Kidney (tissue), 14 donors: ENCODE data around the gene HMGXB3. TPM values are rescaled to one million over a fixed set of nuclear protein-coding genes. Genes with fewer than 3 reads are reported as not detected.

Experiments used
- DNase-seq, 5 donors: peaks; one replicate each; pipeline ENCODE4 v3.0.0-alpha.2; 2013 to 2020
- FAIRE-seq: peaks from 2 replicates; lab custom pipeline; 2012; peaks lifted over from hg19 to GRCh38; lab: Jason Lieb, UNC
- H3K27ac ChIP-seq, 2 donors: one replicate each; pipeline ENCODE4 v1.7.0; 2013; ENCODE audit warnings: low read depth in 2 of 2, low read length in 2 of 2, inconsistent platforms in 1 of 2
- H3K27me3 ChIP-seq: one replicate; pipeline ENCODE4 v1.7.1; 2013; ENCODE audit warnings: low read length, inconsistent platforms; ENCODE audit not compliant: control insufficient read depth, insufficient read depth
- H3K36me3 ChIP-seq, 3 donors: one replicate each; pipeline versions ENCODE4 v1.7.0 to v1.7.1; 2013; ENCODE audit warnings: low read length in 3 of 3, control low read depth in 1 of 3, inconsistent platforms in 1 of 3; ENCODE audit not compliant: insufficient read depth in 3 of 3, control insufficient read depth in 2 of 3
- H3K4me1 ChIP-seq, 3 donors: one replicate each; pipeline versions ENCODE4 v1.7.0 to v1.7.1; 2013; ENCODE audit warnings: low read length in 3 of 3, inconsistent platforms in 1 of 3, low read depth in 1 of 3; ENCODE audit not compliant: control insufficient read depth in 2 of 3, insufficient read depth in 2 of 3
- H3K4me3 ChIP-seq, 3 donors: one replicate each; pipeline versions ENCODE4 v1.7.0 to v1.8.1; 2013; ENCODE audit warnings: low read length in 3 of 3, control low read depth in 1 of 3, inconsistent platforms in 1 of 3
- H3K9ac ChIP-seq, 3 donors: one replicate each; pipeline versions ENCODE4 v1.7.0 to v1.7.1; 2013; ENCODE audit warnings: low read length in 3 of 3, control low read depth in 1 of 3, inconsistent platforms in 1 of 3
- H3K9me3 ChIP-seq, 3 donors: one replicate each; pipeline versions ENCODE4 v1.7.0 to v1.7.1; 2013; ENCODE audit warnings: low read length in 3 of 3, control low read depth in 1 of 3, inconsistent platforms in 1 of 3; ENCODE audit not compliant: control insufficient read depth in 2 of 3, insufficient read depth in 1 of 3
- CTCF ChIP-seq: IDR thresholded peaks from 3 replicates; pipeline ENCODE4 v1.5.1; 2012; ENCODE audit warnings: mild to moderate bottlenecking, moderate library complexity, borderline replicate concordance; ENCODE audit not compliant: insufficient read depth; ENCODE audit errors: extremely low read depth
- intact Hi-C: fragments of 100-400 bp; cut with DNase I; formaldehyde crosslinking; loops from one replicate; pipeline ENCODE4 v1.11.1; 2022
- polyA plus RNA-seq: library from polyadenylated mRNA; stranded (reverse); fragments of 350-450 nt; fragmentation: Illumina TruSeq; extraction: RNeasy Lipid Tissue Mini Kit (QIAGEN cat#74804); gene quantifications from one replicate; pipeline ENCODE4 v1.2.3, GENCODE V29; 2014; ENCODE audit warnings: low read depth, low replicate concordance; ENCODE audit not compliant: insufficient read depth
- total RNA-seq: library from RNA; stranded (reverse); fragmentation: NEBNext Ultra II Directional; extraction: Animal tissue kit (Norgen Biotek cat#: 25700); gene quantifications from one replicate; pipeline ENCODE4 v1.2.1, GENCODE V29; 2021
- donor health status: control.
- donor health status: control.
- donor health status: control.
- donor health status: control.
- donor health status: control.
- donor health status: DM: yes; HTN: yes; CAD: no.
- donor health status: Normal renal cell carcinoma (clear cell type).

The HMGXB3 gene
- total and polyA plus RNA-seq, 2 donors from 2014 or later = 9.5 to 29.3 TPM

DNA sequence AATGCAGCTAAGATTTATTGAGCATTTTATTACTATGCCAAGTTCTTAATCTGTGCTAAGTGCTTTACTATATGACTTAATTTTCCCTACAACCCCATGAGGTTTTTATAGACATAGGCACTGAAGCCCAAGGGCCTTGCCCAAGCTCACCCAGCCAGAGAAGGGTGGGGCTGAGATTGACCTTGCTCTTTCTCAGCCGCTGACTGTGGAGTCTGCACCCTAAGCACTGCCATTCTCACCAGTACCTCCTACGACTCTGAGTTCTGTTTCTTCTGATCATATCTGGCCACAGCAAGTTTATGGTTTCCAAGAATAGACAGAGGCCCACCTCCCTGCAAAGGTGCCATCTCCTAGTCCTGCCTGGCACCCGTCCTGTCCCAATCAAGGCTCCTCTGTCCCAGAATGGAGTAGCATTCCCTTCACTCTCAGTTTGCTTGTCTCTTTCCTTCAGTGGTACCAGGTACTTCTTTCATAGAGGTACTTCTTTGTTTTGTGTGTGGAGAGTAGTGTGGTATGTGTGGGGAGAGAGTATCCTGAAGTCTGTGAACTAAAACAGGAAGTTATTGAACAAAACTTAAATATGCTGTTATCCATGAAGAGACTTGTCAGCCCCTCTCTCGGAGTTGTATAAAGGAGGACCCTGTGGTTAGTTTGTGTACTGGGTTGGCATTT is 43.3 kb downstream of the HMGXB3 start:
- no peak overlapping the region for H3K9ac ChIP-seq
- no peaks in the 10 kb centered on the region for H3K27me3 ChIP-seq
- intact Hi-C loops = no loop called here
- H3K4me3 ChIP-seq = no peak overlapping the region
- peaks cover 0 to 11% (median 8%) of the 10 kb centered on the region in 3 donors for H3K4me1 ChIP-seq
- TF ChIP-seq CTCF = no peak
- no peak for FAIRE-seq
- H3K9me3 ChIP-seq = no peaks in the 10 kb centered on the region
- H3K36me3 ChIP-seq = peaks cover 5 to 87% (median 48%) of the 10 kb centered on the region in 3 donors
- no peak overlapping the region for H3K27ac ChIP-seq
- no peak for DNase-seq

- no peak overlapping the region for H3K4me3 ChIP-seq
- H3K4me1 ChIP-seq = peaks cover 0 to 11% (median 8%) of the 10 kb centered on the region in 3 donors
- DNase-seq (no peak), FAIRE-seq (no peak)
- H3K27ac ChIP-seq = no peak overlapping the region
- no peaks in the 10 kb centered on the region for H3K9me3 ChIP-seq
- no peak for TF ChIP-seq CTCF
- H3K27me3 ChIP-seq = no peaks in the 10 kb centered on the region
- no peak overlapping the region for H3K9ac ChIP-seq
- H3K36me3 ChIP-seq = peaks cover 6 to 87% (median 48%) of the 10 kb centered on the region in 3 donors
- intact Hi-C loops = no loop called here
Observed at GRCh38 chr5:150044329-150044681, 43.8 kb downstream of the HMGXB3 start.

- no peak overlapping the region for H3K9ac ChIP-seq
- TF ChIP-seq CTCF = no peak
- H3K4me1 ChIP-seq = peaks cover 0 to 11% (median 8%) of the 10 kb centered on the region in 3 donors
- H3K9me3 ChIP-seq = no peaks in the 10 kb centered on the region
- no peaks in the 10 kb centered on the region for H3K27me3 ChIP-seq
- intact Hi-C loops = no loop called here
- no peak overlapping the region for H3K4me3 ChIP-seq
- H3K27ac ChIP-seq = no peak overlapping the region
- FAIRE-seq (no peak), DNase-seq (no peak)
- peaks cover 6 to 88% (median 48%) of the 10 kb centered on the region in 3 donors for H3K36me3 ChIP-seq
Observed at GRCh38 chr5:150044712-150045111, 44.2 kb downstream of the HMGXB3 start.
